SK-N-SH (cell line): ENCODE measurements around the gene AMIGO1. TPM values are rescaled to one million over a fixed set of nuclear protein-coding genes. Genes with fewer than 3 reads are reported as not detected.

ENCODE experiments used
- CTCF ChIA-PET: fragments of 300-600, 350-600 bp; formaldehyde crosslinking; extraction: SDS; loops from one replicate; lab custom pipeline; 2021; lab: Yijun Ruan, JAX
- POLR2A ChIA-PET: fragments of 350-600 bp; sonication (Branson Sonifier 250); formaldehyde crosslinking; extraction: SDS; loops from one replicate; lab custom pipeline; 2020; ENCODE audit warnings: antibody characterized with exemption, inconsistent platforms; lab: Yijun Ruan, JAX
- DNase-seq: peaks from one replicate; pipeline ENCODE4 v3.0.0; 2012
- H2AFZ ChIP-seq: fragments of 200-600 bp; sonication (generic); 2 replicates; pipeline ENCODE4 v1.8.1; 2016; ENCODE audit warnings: antibody characterized with exemption, mild to moderate bottlenecking, low read depth
- H3F3A ChIP-seq: fragments of 200-600 bp; sonication (generic); replicated peaks from 2 replicates; pipeline ENCODE3; 2016; ENCODE audit warnings: antibody characterized with exemption, mild to moderate bottlenecking; ENCODE audit not compliant: insufficient read depth
- H3K27ac ChIP-seq, 2 experiments: fragments of 200-500 bp in 1 of 2; fragments of 200-600 bp in 1 of 2; sonication (Bioruptor generic) in 1 of 2; sonication (generic), shearing (Covaris generic) in 1 of 2; 2 replicates each; pipeline versions ENCODE4 v1.5.1 to v1.6.1; 2014 to 2016; ENCODE audit warnings: low read depth in 2 of 2, inconsistent platforms in 1 of 2, low read length in 1 of 2, mild to moderate bottlenecking in 1 of 2, mixed read lengths in 1 of 2
- H3K27me3 ChIP-seq: fragments of 200-600 bp; sonication (generic), shearing (Covaris generic); 2 replicates; pipeline ENCODE4 v1.6.1; 2016; ENCODE audit warnings: mixed run types; ENCODE audit not compliant: insufficient read depth
- H3K36me3 ChIP-seq, 2 experiments: fragments of 200-500 bp in 1 of 2; fragments of 200-600 bp in 1 of 2; sonication (Bioruptor generic) in 1 of 2; sonication (generic) in 1 of 2; replicated peaks in 1 of 2; 2 replicates each; pipeline versions ENCODE3 to v1.5.1; 2014 to 2016; ENCODE audit warnings: low read length in 1 of 2, mild to moderate bottlenecking in 1 of 2; ENCODE audit not compliant: insufficient read depth in 2 of 2, control insufficient read depth in 1 of 2
- H3K4me1 ChIP-seq, 2 experiments: fragments of 200-500 bp in 1 of 2; fragments of 200-600 bp in 1 of 2; sonication (Bioruptor generic) in 1 of 2; sonication (generic), shearing (Covaris generic) in 1 of 2; 2 replicates each; pipeline versions ENCODE4 v1.5.1 to v1.6.1; 2014 to 2016; ENCODE audit warnings: low read depth in 1 of 2, low read length in 1 of 2, mixed run types in 1 of 2; ENCODE audit not compliant: insufficient read depth in 2 of 2, control insufficient read depth in 1 of 2
- H3K4me2 ChIP-seq: fragments of 200-600 bp; sonication (generic), shearing (Covaris generic); 2 replicates; pipeline ENCODE4 v1.6.1; 2017; ENCODE audit warnings: mixed run types
- H3K4me3 ChIP-seq, 2 experiments: fragments of 200-500 bp in 1 of 2; fragments of 200-600 bp in 1 of 2; sonication (Bioruptor generic) in 1 of 2; sonication (generic), shearing (Covaris generic) in 1 of 2; 2 replicates each; pipeline versions ENCODE4 v1.5.1 to v1.8.1; 2014 to 2016; ENCODE audit warnings: low read depth in 2 of 2, inconsistent platforms in 1 of 2, low read length in 1 of 2, mild to moderate bottlenecking in 1 of 2, mixed read lengths in 1 of 2, moderate library complexity in 1 of 2
- H3K79me2 ChIP-seq: fragments of 200-600 bp; sonication (generic); 2 replicates; pipeline ENCODE4 v1.8.1; 2017; ENCODE audit warnings: mild to moderate bottlenecking; ENCODE audit not compliant: insufficient read depth
- H3K9ac ChIP-seq: fragments of 200-600 bp; sonication (generic); 2 replicates; pipeline ENCODE4 v1.6.1; 2017; ENCODE audit warnings: mixed run types
- H3K9me2 ChIP-seq: fragments of 200-600 bp; sonication (generic); 2 replicates; pipeline ENCODE4 v1.6.1; 2017; ENCODE audit warnings: mixed run types
- H3K9me3 ChIP-seq: fragments of 200-600 bp; sonication (generic); 2 replicates; pipeline ENCODE4 v1.6.1; 2017; ENCODE audit warnings: mixed run types, mild to moderate bottlenecking, moderate library complexity
- H4K20me1 ChIP-seq: fragments of 200-600 bp; sonication (generic); 2 replicates; pipeline ENCODE4 v1.6.1; 2017; ENCODE audit warnings: mild to moderate bottlenecking, mixed run types; ENCODE audit not compliant: insufficient read depth
- CHD2 ChIP-seq: fragments of 150-350 bp; IDR thresholded peaks from 2 replicates; pipeline ENCODE4 v1.6.1; 2018; ENCODE audit warnings: low read length; ENCODE audit not compliant: partially characterized antibody
- ELF1 ChIP-seq: IDR thresholded peaks from 2 replicates; pipeline ENCODE4 v1.4.0; 2012
- EP300 ChIP-seq, 2 experiments: IDR thresholded peaks; 2 replicates each; pipeline versions ENCODE4 v1.4.0 to v1.6.1; 2012; ENCODE audit warnings: borderline replicate concordance in 1 of 2, low read depth in 1 of 2, low read length in 1 of 2
- EZH2phosphoT487 ChIP-seq: fragments of 200-600 bp; sonication (generic); IDR thresholded peaks from 2 replicates; pipeline ENCODE4 v1.6.1; 2017; ENCODE audit warnings: low read depth, mixed run types, mild to moderate bottlenecking, antibody characterized with exemption, moderate library complexity, borderline replicate concordance
- FOXJ3 ChIP-seq: sonication (generic); formaldehyde crosslinking; IDR thresholded peaks from 2 replicates; pipeline ENCODE4 v1.5.1; 2020; ENCODE audit warnings: mild to moderate bottlenecking, missing genetic modification reagents
- FOXM1 ChIP-seq: IDR thresholded peaks from 2 replicates; pipeline ENCODE4 v1.4.0; 2012; ENCODE audit warnings: low read depth, mild to moderate bottlenecking
- GATA2 ChIP-seq: sonication (generic); formaldehyde crosslinking; IDR thresholded peaks from 2 replicates; pipeline ENCODE4 v1.5.0; 2020; ENCODE audit warnings: mild to moderate bottlenecking, missing genetic modification reagents
- MEF2A ChIP-seq: IDR thresholded peaks from 2 replicates; pipeline ENCODE4 v1.4.0; 2012; ENCODE audit warnings: low read depth, borderline replicate concordance
- NFIC ChIP-seq: IDR thresholded peaks from 2 replicates; pipeline ENCODE4 v1.4.0; 2012; ENCODE audit warnings: borderline replicate concordance
- NRF1 ChIP-seq: IDR thresholded peaks from 2 replicates; pipeline ENCODE4 v1.6.1; 2012; ENCODE audit warnings: low read depth, mild to moderate bottlenecking, low read length
- RAD21 ChIP-seq: IDR thresholded peaks from 2 replicates; pipeline ENCODE4 v1.6.1; 2012; ENCODE audit warnings: mild to moderate bottlenecking, low read length
- SIN3A ChIP-seq: IDR thresholded peaks from 2 replicates; pipeline ENCODE4 v1.6.1; 2012; ENCODE audit warnings: low read depth, mild to moderate bottlenecking, low read length, moderate library complexity, borderline replicate concordance
- TEAD4 ChIP-seq: IDR thresholded peaks from 2 replicates; pipeline ENCODE4 v1.4.0; 2012; ENCODE audit warnings: mild to moderate bottlenecking, borderline replicate concordance; ENCODE audit not compliant: insufficient read depth
- YY1 ChIP-seq: IDR thresholded peaks from 2 replicates; pipeline ENCODE4 v1.4.0; 2012; ENCODE audit warnings: low read depth, mild to moderate bottlenecking
- ZBTB33 ChIP-seq: IDR thresholded peaks from 2 replicates; pipeline ENCODE4 v1.4.0; 2012; ENCODE audit warnings: low read depth, borderline replicate concordance
- WGBS: methylation state at CpG from one replicate; pipeline ENCODE4 v1.1.6; 2017; ENCODE audit warnings: low lambda C conversion rate; 5-methylcytosine and 5-hydroxymethylcytosine counted together
- polyA plus RNA-seq, 3 experiments: library from polyadenylated mRNA; depleted of rRNA; stranded (reverse); fragments of >200 nt; gene quantifications; 2 replicates each; pipeline ENCODE4 v1.2.3, GENCODE V29; 2012
- TF ChIP-seq, protein P1 (sequence below): fragments of 150-350 bp; IDR thresholded peaks from 2 replicates; pipeline ENCODE4 v1.6.1; 2017; ENCODE audit warnings: antibody characterized with exemption, low read length, low read depth, borderline replicate concordance

The AMIGO1 gene
- polyA plus RNA-seq, 1 of the 3 experiments (the other 2 are of a cell fraction): 0.95 TPM

DNA sequence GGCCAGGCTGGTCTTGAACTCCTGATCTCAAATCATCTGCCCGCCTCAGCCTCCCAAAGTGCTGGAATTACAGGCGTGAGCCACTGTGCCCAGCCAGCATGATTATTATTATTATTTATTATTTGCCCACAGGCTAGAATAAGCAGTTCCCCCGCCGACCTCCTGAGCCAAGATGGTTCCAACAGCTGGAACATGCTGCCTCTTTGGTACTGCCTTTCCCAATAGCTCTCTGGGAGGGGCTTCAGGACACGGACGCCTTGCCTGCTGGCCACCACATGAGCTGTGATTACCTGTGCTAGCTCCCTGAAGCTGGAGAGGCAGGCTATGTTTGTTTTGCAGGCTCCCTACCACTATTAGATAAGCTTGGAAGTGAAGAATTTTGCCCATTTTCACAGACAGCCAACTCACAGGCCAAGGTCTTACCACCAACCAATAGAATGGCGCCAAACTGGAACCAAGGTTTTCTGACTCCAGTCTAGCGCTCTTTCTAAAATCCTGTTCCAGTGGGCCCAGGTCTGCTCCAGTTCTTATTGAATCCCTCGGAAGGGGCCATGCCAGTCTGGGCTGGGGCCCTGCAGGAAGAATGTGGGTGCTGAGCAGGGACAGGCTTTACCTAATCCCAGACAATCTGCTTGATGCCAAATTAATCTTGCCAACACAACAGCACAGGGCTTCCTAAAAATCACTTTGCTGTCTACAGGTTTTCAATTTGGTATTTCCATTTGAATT lies 28.1 kb upstream of the AMIGO1 start (continued):
- no peak for TF ChIP-seq GATA2 (CRISPR knock-in tag)
- TF ChIP-seq MEF2A: no peak
- TF ChIP-seq, all 33 proteins: peak for 0

GRCh38 chr1:109535971-109536491 lies 26.5 kb upstream of the AMIGO1 start:
- POLR2A ChIA-PET: interaction anchor here (1.2 kb wide), 1 partner anchor 13 kb away, joined by 4 read pairs; the partner anchor contains the start of gene GNAI3
- Histone ChIP-seq H3K79me2 (no peaks in the 10 kb centered on the region), H3K9me2 (no peaks in the 10 kb centered on the region), H3K4me1 (peaks cover 0 to 40% of the 10 kb centered on the region in 2 experiments; a peak in 1 of 4 replicates), H3K36me3 (no peaks in the 10 kb centered on the region), H3K9me3 (no peaks in the 10 kb centered on the region), H3K9ac (no peak overlapping the region), H3K4me3 (no peak overlapping the region)
- DNase-seq: no peak
- TF ChIP-seq GATA2 (CRISPR knock-in tag) (no peak), ZBTB33 (no peak), SIN3A (no peak), EP300 (IDR thresholded peaks at IDR 0.05; ENCODE audit: borderline replicate concordance in 1 of 2, low read depth in 1 of 2, low read length in 1 of 2) (no peak), TEAD4 (no peak), EZH2phosphoT487 (no peak), NRF1 (no peak), FOXJ3 (no peak), ELF1 (no peak), RAD21 (no peak), FOXM1 (no peak), NFIC (no peak), CHD2 (no peak), YY1 (no peak)
- TF ChIP-seq, protein P1, sequence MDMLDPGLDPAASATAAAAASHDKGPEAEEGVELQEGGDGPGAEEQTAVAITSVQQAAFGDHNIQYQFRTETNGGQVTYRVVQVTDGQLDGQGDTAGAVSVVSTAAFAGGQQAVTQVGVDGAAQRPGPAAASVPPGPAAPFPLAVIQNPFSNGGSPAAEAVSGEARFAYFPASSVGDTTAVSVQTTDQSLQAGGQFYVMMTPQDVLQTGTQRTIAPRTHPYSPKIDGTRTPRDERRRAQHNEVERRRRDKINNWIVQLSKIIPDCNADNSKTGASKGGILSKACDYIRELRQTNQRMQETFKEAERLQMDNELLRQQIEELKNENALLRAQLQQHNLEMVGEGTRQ: no peak
- TF ChIP-seq, all 33 proteins: peak for 0
- WGBS: 81% methylated on average over 4 of the region's 5 CpGs
- H2AFZ ChIP-seq: no peak overlapping the region
- H3K27me3 ChIP-seq: no peaks in the 10 kb centered on the region
- CTCF ChIA-PET: interaction anchor here (1.1 to 26.3 kb wide), 6 partner anchors 8 to 448 kb away, joined by 3 to 1710 read pairs (median 58); partner anchors contain the start of genes AHCYL1, AMIGO1, ATXN7L2 and CYB561D1
- H3K4me2 ChIP-seq: no peak overlapping the region
- H4K20me1 ChIP-seq: no peaks in the 10 kb centered on the region
- no peaks in the 10 kb centered on the region for H3F3A ChIP-seq
- peak overlapping the region in 1 of 2 experiments; percentile 62; a peak in 1 of 4 replicates for H3K27ac ChIP-seq
